ENCODE measurements around the gene LAT.

The LAT gene

GRCh38 chr16:28982418-28982817 is 2.4 kb upstream of the LAT start:
- CTCF ChIA-PET, result no interaction called here
- POLR2A ChIA-PET, result interaction anchor here (1.5 kb wide), 1 partner anchor 8 kb away, joined by 5 read pairs; the partner anchor contains the start of gene SPNS1

GRCh38 chr16:28982949-28983348 is 1.9 kb upstream of the LAT start:
- POLR2A ChIA-PET, result interaction anchor here (1.5 kb wide), 1 partner anchor 9 kb away, joined by 5 read pairs; the partner anchor contains the start of gene SPNS1
- no peak for DNase-seq (ENCODE audit: extremely low spot score)
- TF ChIP-seq HDGF (IDR thresholded peaks at IDR 0.05; ENCODE audit: borderline replicate concordance), result no peak
- no peak for TF ChIP-seq LEF1 (IDR thresholded peaks at IDR 0.05; ENCODE audit: borderline replicate concordance)
- TF ChIP-seq FOXA1 (IDR thresholded peaks at IDR 0.05), result no peak

More at GRCh38 chr16:28982418-28982817, 2.4 kb upstream of the LAT start:
- TF ChIP-seq SP1 (IDR thresholded peaks at IDR 0.05) (no peak), PKNOX1 (IDR thresholded peaks at IDR 0.05) (no peak), NFRKB (IDR thresholded peaks at IDR 0.05) (no peak), ELF4 (IDR thresholded peaks at IDR 0.05) (no peak), CTBP1 (IDR thresholded peaks at IDR 0.05; ENCODE audit: borderline replicate concordance) (no peak), TARDBP (IDR thresholded peaks at IDR 0.05) (no peak), FOXM1 (IDR thresholded peaks at IDR 0.05; ENCODE audit: borderline replicate concordance) (no peak), FOXK2 (IDR thresholded peaks at IDR 0.05) (no peak), L3MBTL2 (conservative IDR thresholded peaks at IDR 0.05) (no peak), FOXA1 (IDR thresholded peaks at IDR 0.05) (no peak)
- no peak for DNase-seq (ENCODE audit: extremely low spot score)

GRCh38 chr16:28983644-28984043 is 1.2 kb upstream of the LAT start:
- ChIA-PET CTCF (no interaction called here), POLR2A (interaction anchor here (1.5 kb wide), 1 partner anchor 10 kb away, joined by 5 read pairs; the partner anchor contains the start of gene SPNS1)
- no peak for DNase-seq (ENCODE audit: extremely low spot score)

More at GRCh38 chr16:28982949-28983348, 1.9 kb upstream of the LAT start:
- CTCF ChIA-PET, result no interaction called here

GRCh38 chr16:28984091-28984490 is 761 bp upstream of the LAT start:
- no peak for DNase-seq (ENCODE audit: extremely low spot score)
- ChIA-PET CTCF (no interaction called here), POLR2A (no interaction called here)
- no peak for TF ChIP-seq LEF1 (IDR thresholded peaks at IDR 0.05; ENCODE audit: borderline replicate concordance)
- no peak for TF ChIP-seq FOXK2 (IDR thresholded peaks at IDR 0.05)
- no peak for TF ChIP-seq HDGF (IDR thresholded peaks at IDR 0.05; ENCODE audit: borderline replicate concordance)
- no peak for TF ChIP-seq NFRKB (IDR thresholded peaks at IDR 0.05)
- no peak for TF ChIP-seq ZNF384 (IDR thresholded peaks at IDR 0.05)
- no peak for TF ChIP-seq BHLHE40 (IDR thresholded peaks at IDR 0.05; ENCODE audit: borderline replicate concordance)
- no peak for TF ChIP-seq ARNT (IDR thresholded peaks at IDR 0.05)
- TF ChIP-seq SUZ12 (IDR thresholded peaks at IDR 0.05), result no peak
- no peak for TF ChIP-seq ELF4 (IDR thresholded peaks at IDR 0.05)
- TF ChIP-seq PKNOX1 (IDR thresholded peaks at IDR 0.05), result no peak
- no peak for TF ChIP-seq FOXM1 (IDR thresholded peaks at IDR 0.05; ENCODE audit: borderline replicate concordance)
- no peak for TF ChIP-seq FOXA1 (IDR thresholded peaks at IDR 0.05)

More at GRCh38 chr16:28983644-28984043, 1.2 kb upstream of the LAT start:
- no peak for TF ChIP-seq BHLHE40 (IDR thresholded peaks at IDR 0.05; ENCODE audit: borderline replicate concordance)
- no peak for TF ChIP-seq LEF1 (IDR thresholded peaks at IDR 0.05; ENCODE audit: borderline replicate concordance)
- TF ChIP-seq HDGF (IDR thresholded peaks at IDR 0.05; ENCODE audit: borderline replicate concordance), result no peak
- TF ChIP-seq FOXA1 (IDR thresholded peaks at IDR 0.05), result no peak
- TF ChIP-seq ELF4 (IDR thresholded peaks at IDR 0.05), result no peak
- no peak for TF ChIP-seq FOXK2 (IDR thresholded peaks at IDR 0.05)
- no peak for TF ChIP-seq TARDBP (IDR thresholded peaks at IDR 0.05)
- TF ChIP-seq L3MBTL2 (conservative IDR thresholded peaks at IDR 0.05), result no peak
- no peak for TF ChIP-seq ZNF384 (IDR thresholded peaks at IDR 0.05)
- TF ChIP-seq SP1 (IDR thresholded peaks at IDR 0.05), result no peak
- no peak for TF ChIP-seq CTBP1 (IDR thresholded peaks at IDR 0.05; ENCODE audit: borderline replicate concordance)
- no peak for TF ChIP-seq NFRKB (IDR thresholded peaks at IDR 0.05)
- TF ChIP-seq FOXM1 (IDR thresholded peaks at IDR 0.05; ENCODE audit: borderline replicate concordance), result no peak
- no peak for TF ChIP-seq ARNT (IDR thresholded peaks at IDR 0.05)
- no peak for TF ChIP-seq SUZ12 (IDR thresholded peaks at IDR 0.05)
- TF ChIP-seq PKNOX1 (IDR thresholded peaks at IDR 0.05), result no peak

GRCh38 chr16:28985211-28986041 is 574 bp downstream of the LAT start:
- TF ChIP-seq ELF4 (IDR thresholded peaks at IDR 0.05) (no peak), BHLHE40 (IDR thresholded peaks at IDR 0.05; ENCODE audit: borderline replicate concordance) (no peak), NFRKB (IDR thresholded peaks at IDR 0.05) (no peak), SP1 (IDR thresholded peaks at IDR 0.05) (no peak), FOXA1 (IDR thresholded peaks at IDR 0.05) (no peak), HDGF (IDR thresholded peaks at IDR 0.05; ENCODE audit: borderline replicate concordance) (no peak), FOXK2 (IDR thresholded peaks at IDR 0.05) (no peak), SUZ12 (IDR thresholded peaks at IDR 0.05) (no peak), CTBP1 (IDR thresholded peaks at IDR 0.05; ENCODE audit: borderline replicate concordance) (no peak), TARDBP (IDR thresholded peaks at IDR 0.05) (no peak), LEF1 (IDR thresholded peaks at IDR 0.05; ENCODE audit: borderline replicate concordance) (no peak), L3MBTL2 (conservative IDR thresholded peaks at IDR 0.05) (no peak), ARNT (IDR thresholded peaks at IDR 0.05) (no peak), FOXM1 (IDR thresholded peaks at IDR 0.05; ENCODE audit: borderline replicate concordance) (no peak), PKNOX1 (IDR thresholded peaks at IDR 0.05) (no peak), ZNF384 (IDR thresholded peaks at IDR 0.05) (no peak)
- CTCF ChIA-PET, result no interaction called here
- no peak for DNase-seq (ENCODE audit: extremely low spot score)
- POLR2A ChIA-PET, result no interaction called here
